BE2C (cell line): ENCODE results near the gene DGUOK.

Experiments used
- DNase-seq: peaks from one replicate; pipeline ENCODE4 v3.0.0-alpha.2; 2020
- H3K27me3 ChIP-seq: fragments of 250-450 bp; sonication (Bioruptor Pico); 2 replicates; pipeline ENCODE4 v1.5.1; 2020; ENCODE audit warnings: mild to moderate bottlenecking
- H3K36me3 ChIP-seq: fragments of 250-450 bp; sonication (Bioruptor Pico); 2 replicates; pipeline ENCODE4 v1.5.1; 2020; ENCODE audit warnings: mild to moderate bottlenecking
- H3K4me1 ChIP-seq: fragments of 250-450 bp; sonication (Bioruptor Pico); 2 replicates; pipeline ENCODE4 v1.5.1; 2020
- H3K4me3 ChIP-seq: 2 replicates; pipeline ENCODE4 v1.5.1; 2011; ENCODE audit warnings: low read depth, low read length
- H3K9me3 ChIP-seq: fragments of 250-450 bp; sonication (Bioruptor Pico); 2 replicates; pipeline ENCODE4 v1.5.1; 2020
- TF ChIP-seq, protein P1 (sequence below): IDR thresholded peaks from 2 replicates; pipeline ENCODE4 v1.5.1; 2012; ENCODE audit warnings: mild to moderate bottlenecking, low read depth, low read length

DGUOK gene

DNA sequence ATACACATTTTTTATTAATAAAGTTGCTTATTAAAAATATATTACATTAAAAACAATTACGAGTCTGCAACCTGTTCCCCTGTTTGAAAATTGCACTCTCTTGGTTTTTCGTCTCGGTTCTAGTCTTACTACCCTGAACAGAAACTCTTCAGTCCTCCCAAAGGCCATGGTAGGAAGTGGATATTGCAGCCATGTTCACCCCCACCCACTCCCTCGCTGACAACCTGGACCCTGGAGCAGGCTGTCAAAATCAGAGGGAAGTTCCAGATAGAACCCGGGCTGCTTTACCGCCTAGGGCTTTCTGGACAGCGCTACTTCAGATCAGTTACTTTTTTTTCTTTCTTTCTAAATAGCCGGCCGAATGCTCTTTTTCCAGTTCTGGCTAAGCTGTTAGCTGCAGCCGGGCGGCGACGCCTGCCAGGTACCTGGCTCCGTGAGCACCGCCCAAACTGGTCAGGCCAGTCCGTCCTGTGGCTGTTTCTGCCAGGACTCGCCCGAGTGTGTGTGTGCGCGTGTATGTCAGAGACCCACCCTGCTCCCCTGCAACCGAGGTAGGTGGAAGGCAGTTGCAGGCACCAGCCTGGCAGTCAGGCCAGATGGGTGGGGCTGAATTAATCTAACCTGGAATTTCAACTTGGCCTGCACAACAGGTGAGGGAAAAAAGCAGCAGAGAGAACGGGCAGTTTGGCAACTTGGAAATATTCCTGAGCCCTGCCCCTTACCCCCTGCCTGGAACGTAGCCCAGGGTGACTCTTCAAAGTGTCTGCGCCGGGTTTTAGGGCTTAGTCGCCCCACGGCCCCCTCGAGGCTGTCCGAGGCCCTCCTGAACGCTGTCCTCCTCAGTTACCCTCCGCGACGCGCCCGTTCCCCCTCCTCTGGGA is 56.9 kb downstream of the DGUOK start:
- Histone ChIP-seq H3K4me3 (peak overlapping the region; percentile 59), H3K36me3 (peaks cover 5% of the 10 kb centered on the region; the same call in 1 of the 2 replicates), H3K4me1 (peaks cover 3% of the 10 kb centered on the region; the same call in 1 of the 2 replicates), H3K27me3 (no peaks in the 10 kb centered on the region), H3K9me3 (no peaks in the 10 kb centered on the region)
- DNase-seq = no peak
- TF ChIP-seq, protein P1, sequence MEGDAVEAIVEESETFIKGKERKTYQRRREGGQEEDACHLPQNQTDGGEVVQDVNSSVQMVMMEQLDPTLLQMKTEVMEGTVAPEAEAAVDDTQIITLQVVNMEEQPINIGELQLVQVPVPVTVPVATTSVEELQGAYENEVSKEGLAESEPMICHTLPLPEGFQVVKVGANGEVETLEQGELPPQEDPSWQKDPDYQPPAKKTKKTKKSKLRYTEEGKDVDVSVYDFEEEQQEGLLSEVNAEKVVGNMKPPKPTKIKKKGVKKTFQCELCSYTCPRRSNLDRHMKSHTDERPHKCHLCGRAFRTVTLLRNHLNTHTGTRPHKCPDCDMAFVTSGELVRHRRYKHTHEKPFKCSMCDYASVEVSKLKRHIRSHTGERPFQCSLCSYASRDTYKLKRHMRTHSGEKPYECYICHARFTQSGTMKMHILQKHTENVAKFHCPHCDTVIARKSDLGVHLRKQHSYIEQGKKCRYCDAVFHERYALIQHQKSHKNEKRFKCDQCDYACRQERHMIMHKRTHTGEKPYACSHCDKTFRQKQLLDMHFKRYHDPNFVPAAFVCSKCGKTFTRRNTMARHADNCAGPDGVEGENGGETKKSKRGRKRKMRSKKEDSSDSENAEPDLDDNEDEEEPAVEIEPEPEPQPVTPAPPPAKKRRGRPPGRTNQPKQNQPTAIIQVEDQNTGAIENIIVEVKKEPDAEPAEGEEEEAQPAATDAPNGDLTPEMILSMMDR = no peak

DNA sequence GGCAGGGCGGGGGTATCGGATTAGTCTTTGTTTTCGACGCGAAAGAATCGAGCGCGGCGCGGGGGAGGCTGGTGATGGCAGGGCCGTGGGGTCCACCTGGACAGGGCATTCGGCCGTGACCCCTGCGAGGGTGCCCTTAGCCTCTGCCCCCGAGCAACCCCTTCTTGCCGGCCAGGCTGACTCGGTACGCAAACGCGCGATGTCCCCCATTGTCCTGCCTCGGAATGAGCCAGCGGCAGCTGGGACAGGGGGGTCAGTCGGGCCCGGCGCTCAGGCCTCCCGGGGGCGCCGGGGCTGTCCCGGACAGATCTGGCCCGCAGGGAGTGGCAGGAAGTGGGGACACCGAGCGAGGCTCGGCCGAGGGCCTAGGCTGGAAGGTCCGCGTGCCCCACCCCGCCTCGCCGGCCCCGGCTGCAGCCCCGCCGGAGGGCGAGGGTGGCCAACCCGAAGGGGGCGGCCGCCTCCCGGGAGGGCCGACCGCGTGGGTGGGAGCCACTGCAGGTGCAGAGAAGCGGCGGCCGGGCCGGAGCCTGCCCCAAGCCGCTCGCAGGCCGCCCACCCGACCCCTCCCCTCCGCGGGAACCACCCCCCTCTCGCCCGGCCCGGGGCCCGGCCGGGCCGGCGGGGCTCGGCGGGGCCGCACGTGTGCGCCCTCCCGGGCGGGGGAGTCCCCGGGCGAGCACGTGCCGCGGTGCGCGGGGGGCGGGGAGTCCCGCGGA is 57.7 kb downstream of the DGUOK start, which contains the start of gene TET3:
TSS of gene TET3 (plus strand) at position 708 of the 719 bp plus-strand sequence. CDS start 1,494 bp downstream, outside the sequence.
- DNase-seq = peak; percentile 57
- H3K27me3 ChIP-seq = no peaks in the 10 kb centered on the region
- H3K4me1 ChIP-seq = peaks cover 3% of the 10 kb centered on the region; the same call in 1 of the 2 replicates

DNA sequence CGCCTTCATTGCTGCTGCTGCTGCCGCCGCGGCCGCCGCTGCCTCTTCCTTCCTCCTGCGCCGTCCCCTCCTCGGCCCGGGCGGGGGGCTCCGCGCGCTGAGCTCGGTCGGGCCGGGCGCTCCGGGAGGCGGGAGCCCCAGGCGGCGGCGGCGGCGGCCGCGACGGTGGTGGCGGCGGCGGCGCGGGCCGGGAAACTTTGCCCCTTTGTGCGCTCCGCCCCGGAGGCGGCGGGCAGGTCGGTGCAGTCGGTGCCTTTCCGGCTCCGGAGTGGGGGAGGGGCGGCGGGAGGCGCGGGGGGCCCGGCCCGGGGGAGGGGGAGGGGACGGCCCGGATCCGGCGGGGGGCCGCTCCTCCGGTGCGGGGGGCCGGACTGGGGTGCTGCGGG is 58.2 kb downstream of the DGUOK start:
- H3K9me3 ChIP-seq = no peaks in the 10 kb centered on the region
- peak; percentile 47 for DNase-seq
- TF ChIP-seq, protein P1 = no peak
- H3K4me3 ChIP-seq = no peak overlapping the region
- H3K4me1 ChIP-seq = peaks cover 3% of the 10 kb centered on the region; the same call in 1 of the 2 replicates
- peaks cover 7% of the 10 kb centered on the region for H3K36me3 ChIP-seq
- H3K27me3 ChIP-seq = no peaks in the 10 kb centered on the region

More for the DNA sequence above, 57.7 kb downstream of the DGUOK start, which contains the start of gene TET3:
- TF ChIP-seq, protein P1 = no peak
- peak within 1 kb of the TSS; percentile 62 for H3K4me3 ChIP-seq
- H3K9me3 ChIP-seq = no peaks in the 10 kb centered on the region
- H3K36me3 ChIP-seq = peaks cover 5% of the 10 kb centered on the region; the same call in 1 of the 2 replicates

DNA sequence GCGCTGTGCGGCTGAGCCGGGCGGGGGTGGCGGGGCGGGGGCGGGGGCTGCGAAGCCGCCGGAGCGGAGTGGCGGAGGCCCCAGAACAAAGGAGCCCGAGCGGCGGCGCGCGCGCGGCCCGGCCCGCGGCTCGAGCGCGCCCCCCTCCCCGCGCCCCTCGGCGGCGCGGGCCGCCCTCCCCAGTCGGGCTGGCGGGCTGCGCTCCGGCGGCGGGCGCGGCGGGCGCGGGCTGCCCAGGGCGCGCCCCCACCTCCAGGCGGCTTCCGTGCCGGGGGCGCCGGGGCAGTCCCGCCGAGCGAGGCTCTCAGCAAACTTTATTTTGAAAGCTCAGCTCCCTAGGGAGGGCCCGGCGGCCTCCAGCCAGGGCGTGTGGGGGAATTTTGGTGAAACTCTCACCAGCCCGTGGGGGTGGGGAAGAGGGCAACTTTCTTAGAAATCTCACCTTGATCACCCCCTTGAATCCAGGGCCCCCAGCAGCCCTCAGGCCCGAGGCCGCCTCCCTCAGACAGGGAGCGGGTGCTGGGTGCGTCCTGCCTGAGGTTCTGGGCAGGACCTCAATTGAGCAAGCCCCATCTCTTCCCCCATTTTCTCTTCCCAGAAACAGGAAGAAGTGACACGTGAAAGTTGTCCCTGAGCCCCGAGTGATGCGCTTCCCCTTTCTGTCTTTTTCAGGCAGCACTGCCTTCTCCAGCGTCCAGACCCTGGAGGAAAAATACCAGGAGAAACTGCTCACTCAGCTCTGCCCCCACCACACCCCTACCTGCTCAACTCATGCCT is 58.8 kb downstream of the DGUOK start:
- TF ChIP-seq, protein P1 = no peak
- Histone ChIP-seq H3K27me3 (no peaks in the 10 kb centered on the region), H3K4me3 (peak overlapping the region; percentile 62), H3K36me3 (peaks cover 12% of the 10 kb centered on the region), H3K9me3 (no peaks in the 10 kb centered on the region), H3K4me1 (peaks cover 3% of the 10 kb centered on the region; the same call in 1 of the 2 replicates)
- no peak for DNase-seq

DNA sequence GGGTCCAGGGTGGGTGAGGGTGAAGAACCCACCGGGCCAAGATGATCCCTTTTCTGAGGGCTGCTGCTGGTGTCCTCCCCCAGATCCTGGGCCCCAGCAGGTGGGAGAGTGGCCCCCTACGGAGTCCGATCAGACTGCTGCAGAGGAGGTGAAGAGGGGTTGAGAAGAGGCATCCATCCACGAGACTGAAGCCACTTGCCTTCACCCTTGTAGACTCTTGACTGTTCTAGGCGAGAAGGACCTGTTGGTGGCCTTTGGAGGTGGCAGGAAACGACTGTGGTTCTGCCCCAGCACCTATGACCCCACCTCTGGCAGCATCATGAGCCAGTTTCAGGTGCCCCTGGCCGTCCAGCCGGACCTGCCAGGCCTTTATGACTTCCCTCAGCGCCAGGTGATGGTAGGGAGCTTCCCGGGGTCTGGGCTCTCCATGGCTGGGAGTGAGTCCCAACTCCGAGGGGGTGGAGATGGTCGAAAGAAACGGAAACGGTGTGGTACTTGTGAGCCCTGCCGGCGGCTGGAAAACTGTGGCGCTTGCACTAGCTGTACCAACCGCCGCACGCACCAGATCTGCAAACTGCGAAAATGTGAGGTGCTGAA is 59.5 kb downstream of the DGUOK start:
- peak overlapping the region; percentile 62 for H3K4me3 ChIP-seq
- peaks cover 15% of the 10 kb centered on the region for H3K36me3 ChIP-seq
- no peaks in the 10 kb centered on the region for H3K9me3 ChIP-seq
- TF ChIP-seq, protein P1 = no peak
- peaks cover 3% of the 10 kb centered on the region; the same call in 1 of the 2 replicates for H3K4me1 ChIP-seq
- DNase-seq = no peak
- no peaks in the 10 kb centered on the region for H3K27me3 ChIP-seq
